IPS-18c (cell line): ENCODE data around the gene LIPH.

Source experiments
- H3K4me3 ChIP-seq: 2 replicates; pipeline ENCODE4 v1.7.0; 2013; ENCODE audit warnings: low read depth, mild to moderate bottlenecking, low read length, moderate library complexity; ENCODE audit not compliant: insufficient read depth
- H3K9me3 ChIP-seq: one replicate; pipeline ENCODE4 v1.6.1; 2013; ENCODE audit warnings: mild to moderate bottlenecking, low read length, moderate library complexity; ENCODE audit not compliant: control insufficient read depth, insufficient read depth

Gene LIPH

DNA sequence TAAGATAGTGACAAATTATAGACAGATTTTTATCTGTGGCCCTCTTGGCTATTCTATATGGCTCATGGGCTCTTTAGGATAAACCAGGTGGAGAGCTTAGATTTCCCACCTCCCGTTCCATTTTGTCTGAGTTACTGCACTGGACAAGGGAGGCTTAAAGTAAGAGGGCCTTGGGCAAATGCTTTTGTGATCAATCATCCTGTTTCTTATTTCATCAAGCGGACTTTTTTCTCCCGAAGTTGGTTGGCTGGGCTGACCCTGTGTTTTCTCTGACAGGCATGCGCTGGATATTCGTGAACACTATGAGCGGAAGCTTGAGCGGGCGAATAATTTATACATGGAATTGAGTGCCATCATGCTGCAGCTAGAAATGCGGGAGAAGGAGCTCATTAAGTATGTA, 86.9 kb downstream of the LIPH start:
- Histone ChIP-seq H3K9me3 (peaks cover 2% of the 10 kb centered on the region), H3K4me3 (no peak overlapping the region)

DNA sequence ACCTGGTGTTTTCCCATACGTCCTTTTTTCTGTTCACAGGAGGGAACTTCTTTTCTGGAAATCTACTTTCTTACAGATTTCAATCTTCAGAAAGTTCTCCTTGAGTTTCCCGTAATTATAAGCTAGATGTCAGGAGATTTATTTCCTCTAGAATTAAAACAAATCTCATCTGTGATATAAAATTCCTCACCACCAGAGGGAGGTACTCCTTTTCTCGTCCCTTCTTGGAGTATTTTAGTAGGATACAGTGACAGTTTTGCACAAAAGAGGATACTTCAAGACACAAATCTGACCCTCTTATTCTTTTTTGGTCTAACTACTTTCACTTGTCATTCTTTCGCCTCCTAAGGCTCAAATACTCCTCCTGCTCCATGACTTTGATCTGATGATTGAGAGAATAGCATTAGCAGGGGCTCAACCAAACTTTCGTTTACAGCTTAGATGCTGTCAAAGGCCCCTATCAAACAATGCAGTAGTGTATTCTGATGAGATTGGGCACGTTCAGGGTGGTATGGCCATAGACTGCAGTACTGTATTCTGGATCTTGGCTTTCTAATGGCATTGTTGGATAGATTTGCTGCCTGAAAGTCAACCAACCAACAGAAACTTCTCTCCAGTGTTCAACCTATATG, 91.6 kb downstream of the LIPH start:
- no peak overlapping the region for H3K4me3 ChIP-seq
- peaks cover 2% of the 10 kb centered on the region for H3K9me3 ChIP-seq

DNA sequence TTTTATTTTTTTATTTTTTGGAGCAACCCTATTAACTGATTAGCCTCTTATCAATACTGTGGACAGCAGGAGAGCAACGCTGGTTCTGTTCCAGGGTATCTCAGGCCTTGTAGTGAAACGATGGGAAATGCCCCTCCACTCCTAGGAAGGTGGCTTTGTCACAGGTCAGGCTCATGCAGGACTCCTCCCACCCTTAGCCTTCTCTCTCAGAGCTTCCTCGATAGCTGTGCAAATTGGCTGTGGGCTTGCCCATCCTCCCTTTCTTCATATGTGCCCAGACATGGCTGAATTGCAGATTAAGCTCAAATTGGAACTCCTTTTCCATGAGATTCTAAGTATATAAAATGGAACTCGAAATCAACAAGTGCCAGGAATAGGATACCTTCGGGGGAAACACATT, 92.1 kb downstream of the LIPH start:
- Histone ChIP-seq H3K4me3 (no peak overlapping the region), H3K9me3 (peaks cover 2% of the 10 kb centered on the region)

DNA sequence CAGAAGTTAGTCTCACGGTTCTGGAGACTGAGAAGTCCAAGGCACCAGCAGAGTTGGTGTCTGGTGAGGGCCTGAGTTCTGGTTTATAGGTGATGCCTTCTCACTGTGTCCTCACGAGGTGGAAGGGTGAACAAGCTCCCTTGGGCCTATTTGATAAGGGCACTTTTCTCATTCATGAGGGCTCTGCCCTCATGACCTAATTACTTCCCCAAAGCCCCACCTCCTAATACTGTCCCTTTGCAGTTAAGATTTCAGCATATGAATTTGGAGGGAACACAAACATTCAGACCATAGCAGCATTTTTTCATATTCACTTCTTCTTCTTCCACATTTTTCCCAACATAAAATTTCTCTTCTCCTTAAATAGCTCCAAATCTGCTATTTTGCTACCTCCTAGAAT, 95.0 kb downstream of the LIPH start:
- peaks cover 2% of the 10 kb centered on the region for H3K9me3 ChIP-seq
- H3K4me3 ChIP-seq = no peak overlapping the region
